HL-60 (cell line): ENCODE data around the gene VWA8.

Source experiments
- GABPA ChIP-seq: IDR thresholded peaks from 2 replicates; pipeline ENCODE4 v1.6.1; 2012; ENCODE audit warnings: low read depth
- POLR2AphosphoS5 ChIP-seq: IDR thresholded peaks from 2 replicates; pipeline ENCODE4 v1.6.1; 2012; ENCODE audit warnings: low read depth
- TF ChIP-seq, protein P1 (sequence below): IDR thresholded peaks from one replicate; pipeline ENCODE4 v1.5.1; 2011; ENCODE audit warnings: low read length, control low read depth, inconsistent platforms; ENCODE audit not compliant: insufficient read depth
- TF ChIP-seq, protein P2 (sequence below): IDR thresholded peaks from 2 replicates; pipeline ENCODE4 v1.6.1; 2012; ENCODE audit warnings: low read depth; ENCODE audit not compliant: insufficient replicate concordance

DNA sequence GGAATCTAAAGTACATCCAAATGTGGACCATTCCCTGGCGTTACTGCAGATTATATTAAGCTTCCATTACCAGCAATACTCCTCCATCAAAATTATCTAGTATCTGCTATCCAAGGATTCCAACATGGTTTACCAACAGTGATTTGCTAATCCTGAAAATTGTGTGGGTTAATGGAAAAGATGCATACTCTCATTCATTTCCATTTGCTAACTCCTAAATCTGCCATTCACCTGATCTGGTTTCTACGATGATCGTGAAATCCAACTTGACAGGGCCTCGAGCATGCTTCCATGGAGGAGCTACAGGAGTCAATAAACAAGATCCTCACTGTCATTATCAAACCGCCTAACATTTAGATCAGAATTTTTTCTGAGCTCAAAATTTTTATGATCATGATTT, 382.5 kb downstream of the VWA8 start:
- TF ChIP-seq POLR2AphosphoS5: no peak
- TF ChIP-seq, protein P1, sequence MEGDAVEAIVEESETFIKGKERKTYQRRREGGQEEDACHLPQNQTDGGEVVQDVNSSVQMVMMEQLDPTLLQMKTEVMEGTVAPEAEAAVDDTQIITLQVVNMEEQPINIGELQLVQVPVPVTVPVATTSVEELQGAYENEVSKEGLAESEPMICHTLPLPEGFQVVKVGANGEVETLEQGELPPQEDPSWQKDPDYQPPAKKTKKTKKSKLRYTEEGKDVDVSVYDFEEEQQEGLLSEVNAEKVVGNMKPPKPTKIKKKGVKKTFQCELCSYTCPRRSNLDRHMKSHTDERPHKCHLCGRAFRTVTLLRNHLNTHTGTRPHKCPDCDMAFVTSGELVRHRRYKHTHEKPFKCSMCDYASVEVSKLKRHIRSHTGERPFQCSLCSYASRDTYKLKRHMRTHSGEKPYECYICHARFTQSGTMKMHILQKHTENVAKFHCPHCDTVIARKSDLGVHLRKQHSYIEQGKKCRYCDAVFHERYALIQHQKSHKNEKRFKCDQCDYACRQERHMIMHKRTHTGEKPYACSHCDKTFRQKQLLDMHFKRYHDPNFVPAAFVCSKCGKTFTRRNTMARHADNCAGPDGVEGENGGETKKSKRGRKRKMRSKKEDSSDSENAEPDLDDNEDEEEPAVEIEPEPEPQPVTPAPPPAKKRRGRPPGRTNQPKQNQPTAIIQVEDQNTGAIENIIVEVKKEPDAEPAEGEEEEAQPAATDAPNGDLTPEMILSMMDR: no peak
- TF ChIP-seq GABPA: no peak
- TF ChIP-seq, protein P2, sequence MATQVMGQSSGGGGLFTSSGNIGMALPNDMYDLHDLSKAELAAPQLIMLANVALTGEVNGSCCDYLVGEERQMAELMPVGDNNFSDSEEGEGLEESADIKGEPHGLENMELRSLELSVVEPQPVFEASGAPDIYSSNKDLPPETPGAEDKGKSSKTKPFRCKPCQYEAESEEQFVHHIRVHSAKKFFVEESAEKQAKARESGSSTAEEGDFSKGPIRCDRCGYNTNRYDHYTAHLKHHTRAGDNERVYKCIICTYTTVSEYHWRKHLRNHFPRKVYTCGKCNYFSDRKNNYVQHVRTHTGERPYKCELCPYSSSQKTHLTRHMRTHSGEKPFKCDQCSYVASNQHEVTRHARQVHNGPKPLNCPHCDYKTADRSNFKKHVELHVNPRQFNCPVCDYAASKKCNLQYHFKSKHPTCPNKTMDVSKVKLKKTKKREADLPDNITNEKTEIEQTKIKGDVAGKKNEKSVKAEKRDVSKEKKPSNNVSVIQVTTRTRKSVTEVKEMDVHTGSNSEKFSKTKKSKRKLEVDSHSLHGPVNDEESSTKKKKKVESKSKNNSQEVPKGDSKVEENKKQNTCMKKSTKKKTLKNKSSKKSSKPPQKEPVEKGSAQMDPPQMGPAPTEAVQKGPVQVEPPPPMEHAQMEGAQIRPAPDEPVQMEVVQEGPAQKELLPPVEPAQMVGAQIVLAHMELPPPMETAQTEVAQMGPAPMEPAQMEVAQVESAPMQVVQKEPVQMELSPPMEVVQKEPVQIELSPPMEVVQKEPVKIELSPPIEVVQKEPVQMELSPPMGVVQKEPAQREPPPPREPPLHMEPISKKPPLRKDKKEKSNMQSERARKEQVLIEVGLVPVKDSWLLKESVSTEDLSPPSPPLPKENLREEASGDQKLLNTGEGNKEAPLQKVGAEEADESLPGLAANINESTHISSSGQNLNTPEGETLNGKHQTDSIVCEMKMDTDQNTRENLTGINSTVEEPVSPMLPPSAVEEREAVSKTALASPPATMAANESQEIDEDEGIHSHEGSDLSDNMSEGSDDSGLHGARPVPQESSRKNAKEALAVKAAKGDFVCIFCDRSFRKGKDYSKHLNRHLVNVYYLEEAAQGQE: no peak
